Panc1 (cell line): ENCODE results near the gene CDH16.

Experiments
- CTCF ChIP-seq: fragments of 450-650 bp; IDR thresholded peaks from 2 replicates; pipeline ENCODE4 v1.5.1; 2017; ENCODE audit warnings: mild to moderate bottlenecking
- POLR2AphosphoS5 ChIP-seq: IDR thresholded peaks from 2 replicates; pipeline ENCODE4 v1.6.1; 2012; ENCODE audit warnings: mild to moderate bottlenecking, low read depth, low read length, moderate library complexity
- REST ChIP-seq, 2 experiments: IDR thresholded peaks; 2 replicates each; pipeline ENCODE4 v1.6.1; 2011 to 2012; ENCODE audit warnings: low read depth in 2 of 2, control low read depth in 1 of 2, low read length in 1 of 2, mild to moderate bottlenecking in 1 of 2, moderate library complexity in 1 of 2; ENCODE audit not compliant: insufficient read depth in 1 of 2

GRCh38 chr16:66891797-66892196 lies 26.9 kb downstream of the CDH16 start:
- no peak for TF ChIP-seq POLR2AphosphoS5
- no peak for TF ChIP-seq CTCF
- no peak for TF ChIP-seq REST (IDR thresholded peaks at IDR 0.05; ENCODE audit: insufficient read depth in 1 of 2, low read depth in 2 of 2, low read length in 1 of 2)
